K562 (cell line): ENCODE data around the gene TMOD3. TPM values are rescaled to one million over a fixed set of nuclear protein-coding genes. Genes with fewer than 3 reads are reported as not detected.

Experiments used
- CCNT2 ChIP-seq: IDR thresholded peaks from 2 replicates; pipeline ENCODE4 v1.6.1; 2011; ENCODE audit warnings: borderline replicate concordance, low read depth, mild to moderate bottlenecking, moderate library complexity, mixed read lengths, low read length; ENCODE audit not compliant: insufficient read length; ENCODE audit errors: extremely low read depth
- polyA plus RNA-seq, 8 experiments: library from polyadenylated mRNA; depleted of rRNA in 4 of 8; stranded (reverse) in 5 of 8; unstranded in 3 of 8; fragments of >200 nt; fragmentation: Nextera tagmentation in 2 of 8; fragmentation: Illumina TruSeq in 1 of 8; extraction: Ambion mirVana in 2 of 8; extraction: Trizol in 1 of 8; gene quantifications; 2 replicates each; pipeline versions ENCODE4 v1.2.1 to v1.2.3, GENCODE V29; 2011 to 2014; ENCODE audit warnings: inconsistent platforms in 1 of 8, missing spikeins in 1 of 8
- total RNA-seq, 7 experiments: library from RNA; depleted of rRNA in 6 of 7; stranded (reverse); fragments of >200 nt in 6 of 7; fragmentation: Illumina TruSeq in 2 of 7; extraction: Trizol in 2 of 7; gene quantifications; 2 replicates each; pipeline versions ENCODE4 v1.2.1 to v1.2.3, GENCODE V29; 2011 to 2021; ENCODE audit warnings: low replicate concordance in 1 of 7
- TF ChIP-seq, protein P1 (sequence below), 2 experiments: fragments of 450-650 bp in 1 of 2; sonication (generic) in 1 of 2; formaldehyde crosslinking in 1 of 2; IDR thresholded peaks; 2 replicates each; pipeline versions ENCODE4 v1.7.1 to v1.9.0; 2016 to 2022; ENCODE audit warnings: inconsistent platforms in 1 of 2, mild to moderate bottlenecking in 1 of 2, missing genetic modification reagents in 1 of 2
- TF ChIP-seq, protein P2 (sequence below): IDR thresholded peaks from 2 replicates; pipeline ENCODE4 v1.6.1; 2011; ENCODE audit warnings: borderline replicate concordance, low read depth, mild to moderate bottlenecking, moderate library complexity, low read length; ENCODE audit not compliant: insufficient read depth, poor library complexity, severe bottlenecking
- TF ChIP-seq, protein P3 (sequence below), 3 experiments: fragments of 200-800 bp in 1 of 3; fragments of 250-450 bp in 1 of 3; fragments of 450-650 bp in 1 of 3; sonication (Bioruptor Pico) in 1 of 3; sonication (Bioruptor generic) in 1 of 3; formaldehyde crosslinking in 1 of 3; IDR thresholded peaks; 2 replicates each; pipeline versions ENCODE4 v1.6.1 to v1.8.0; 2016 to 2022; ENCODE audit warnings: mild to moderate bottlenecking in 2 of 3, missing genetic modification characterization in 2 of 3, missing compliant biosample characterization in 1 of 3, moderate library complexity in 1 of 3

Gene TMOD3
- total and polyA plus RNA-seq, 9 of the 15 experiments (the other 6 are each of a cell fraction or from before 2014, with no cell fraction given), result 6.8 to 45.0 (median 30.9) TPM

DNA sequence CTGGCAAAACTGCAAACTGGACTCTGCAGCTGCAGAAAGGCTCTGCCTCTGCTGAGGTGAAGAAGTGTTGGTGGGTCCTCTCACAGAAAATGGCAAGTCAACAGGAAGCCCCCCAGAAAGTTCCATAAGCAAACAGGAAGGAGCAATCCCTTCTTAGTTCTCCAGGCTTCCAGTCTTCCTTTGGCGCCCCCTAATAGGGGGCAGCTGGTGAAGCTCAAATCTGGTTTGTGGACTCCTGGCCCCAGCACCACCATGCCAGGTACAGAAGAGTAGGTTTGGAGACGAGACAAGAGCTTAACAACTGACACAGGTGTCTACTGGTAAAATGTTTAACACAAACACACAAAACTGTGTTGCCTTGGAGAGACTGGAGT is 106.6 kb downstream of the TMOD3 start (continued):
- TF ChIP-seq, protein P1, sequence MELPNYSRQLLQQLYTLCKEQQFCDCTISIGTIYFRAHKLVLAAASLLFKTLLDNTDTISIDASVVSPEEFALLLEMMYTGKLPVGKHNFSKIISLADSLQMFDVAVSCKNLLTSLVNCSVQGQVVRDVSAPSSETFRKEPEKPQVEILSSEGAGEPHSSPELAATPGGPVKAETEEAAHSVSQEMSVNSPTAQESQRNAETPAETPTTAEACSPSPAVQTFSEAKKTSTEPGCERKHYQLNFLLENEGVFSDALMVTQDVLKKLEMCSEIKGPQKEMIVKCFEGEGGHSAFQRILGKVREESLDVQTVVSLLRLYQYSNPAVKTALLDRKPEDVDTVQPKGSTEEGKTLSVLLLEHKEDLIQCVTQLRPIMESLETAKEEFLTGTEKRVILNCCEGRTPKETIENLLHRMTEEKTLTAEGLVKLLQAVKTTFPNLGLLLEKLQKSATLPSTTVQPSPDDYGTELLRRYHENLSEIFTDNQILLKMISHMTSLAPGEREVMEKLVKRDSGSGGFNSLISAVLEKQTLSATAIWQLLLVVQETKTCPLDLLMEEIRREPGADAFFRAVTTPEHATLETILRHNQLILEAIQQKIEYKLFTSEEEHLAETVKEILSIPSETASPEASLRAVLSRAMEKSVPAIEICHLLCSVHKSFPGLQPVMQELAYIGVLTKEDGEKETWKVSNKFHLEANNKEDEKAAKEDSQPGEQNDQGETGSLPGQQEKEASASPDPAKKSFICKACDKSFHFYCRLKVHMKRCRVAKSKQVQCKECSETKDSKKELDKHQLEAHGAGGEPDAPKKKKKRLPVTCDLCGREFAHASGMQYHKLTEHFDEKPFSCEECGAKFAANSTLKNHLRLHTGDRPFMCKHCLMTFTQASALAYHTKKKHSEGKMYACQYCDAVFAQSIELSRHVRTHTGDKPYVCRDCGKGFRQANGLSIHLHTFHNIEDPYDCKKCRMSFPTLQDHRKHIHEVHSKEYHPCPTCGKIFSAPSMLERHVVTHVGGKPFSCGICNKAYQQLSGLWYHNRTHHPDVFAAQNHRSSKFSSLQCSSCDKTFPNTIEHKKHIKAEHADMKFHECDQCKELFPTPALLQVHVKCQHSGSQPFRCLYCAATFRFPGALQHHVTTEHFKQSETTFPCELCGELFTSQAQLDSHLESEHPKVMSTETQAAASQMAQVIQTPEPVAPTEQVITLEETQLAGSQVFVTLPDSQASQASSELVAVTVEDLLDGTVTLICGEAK (IDR thresholded peaks at IDR 0.05), result peak; percentile 57
- TF ChIP-seq, protein P1 (CRISPR knock-in tag; IDR thresholded peaks at IDR 0.05), result no peak
- TF ChIP-seq, protein P2, sequence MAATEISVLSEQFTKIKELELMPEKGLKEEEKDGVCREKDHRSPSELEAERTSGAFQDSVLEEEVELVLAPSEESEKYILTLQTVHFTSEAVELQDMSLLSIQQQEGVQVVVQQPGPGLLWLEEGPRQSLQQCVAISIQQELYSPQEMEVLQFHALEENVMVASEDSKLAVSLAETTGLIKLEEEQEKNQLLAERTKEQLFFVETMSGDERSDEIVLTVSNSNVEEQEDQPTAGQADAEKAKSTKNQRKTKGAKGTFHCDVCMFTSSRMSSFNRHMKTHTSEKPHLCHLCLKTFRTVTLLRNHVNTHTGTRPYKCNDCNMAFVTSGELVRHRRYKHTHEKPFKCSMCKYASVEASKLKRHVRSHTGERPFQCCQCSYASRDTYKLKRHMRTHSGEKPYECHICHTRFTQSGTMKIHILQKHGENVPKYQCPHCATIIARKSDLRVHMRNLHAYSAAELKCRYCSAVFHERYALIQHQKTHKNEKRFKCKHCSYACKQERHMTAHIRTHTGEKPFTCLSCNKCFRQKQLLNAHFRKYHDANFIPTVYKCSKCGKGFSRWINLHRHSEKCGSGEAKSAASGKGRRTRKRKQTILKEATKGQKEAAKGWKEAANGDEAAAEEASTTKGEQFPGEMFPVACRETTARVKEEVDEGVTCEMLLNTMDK, result peak; percentile 66
- TF ChIP-seq, protein P3, sequence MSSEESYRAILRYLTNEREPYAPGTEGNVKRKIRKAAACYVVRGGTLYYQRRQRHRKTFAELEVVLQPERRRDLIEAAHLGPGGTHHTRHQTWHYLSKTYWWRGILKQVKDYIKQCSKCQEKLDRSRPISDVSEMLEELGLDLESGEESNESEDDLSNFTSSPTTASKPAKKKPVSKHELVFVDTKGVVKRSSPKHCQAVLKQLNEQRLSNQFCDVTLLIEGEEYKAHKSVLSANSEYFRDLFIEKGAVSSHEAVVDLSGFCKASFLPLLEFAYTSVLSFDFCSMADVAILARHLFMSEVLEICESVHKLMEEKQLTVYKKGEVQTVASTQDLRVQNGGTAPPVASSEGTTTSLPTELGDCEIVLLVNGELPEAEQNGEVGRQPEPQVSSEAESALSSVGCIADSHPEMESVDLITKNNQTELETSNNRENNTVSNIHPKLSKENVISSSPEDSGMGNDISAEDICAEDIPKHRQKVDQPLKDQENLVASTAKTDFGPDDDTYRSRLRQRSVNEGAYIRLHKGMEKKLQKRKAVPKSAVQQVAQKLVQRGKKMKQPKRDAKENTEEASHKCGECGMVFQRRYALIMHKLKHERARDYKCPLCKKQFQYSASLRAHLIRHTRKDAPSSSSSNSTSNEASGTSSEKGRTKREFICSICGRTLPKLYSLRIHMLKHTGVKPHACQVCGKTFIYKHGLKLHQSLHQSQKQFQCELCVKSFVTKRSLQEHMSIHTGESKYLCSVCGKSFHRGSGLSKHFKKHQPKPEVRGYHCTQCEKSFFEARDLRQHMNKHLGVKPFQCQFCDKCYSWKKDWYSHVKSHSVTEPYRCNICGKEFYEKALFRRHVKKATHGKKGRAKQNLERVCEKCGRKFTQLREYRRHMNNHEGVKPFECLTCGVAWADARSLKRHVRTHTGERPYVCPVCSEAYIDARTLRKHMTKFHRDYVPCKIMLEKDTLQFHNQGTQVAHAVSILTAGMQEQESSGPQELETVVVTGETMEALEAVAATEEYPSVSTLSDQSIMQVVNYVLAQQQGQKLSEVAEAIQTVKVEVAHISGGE (CRISPR knock-in tag; IDR thresholded peaks at IDR 0.05), result no peak
- TF ChIP-seq CCNT2, result no peak
